Naive thymus-derived CD8-positive, alpha-beta T cell (primary cell): ENCODE measurements around the gene CDC16. TPM values are rescaled to one million over a fixed set of nuclear protein-coding genes. Genes with fewer than 3 reads are reported as not detected.

Experiments
- ATAC-seq, 2 donors: fragments of 150-1000 bp; cut with Tn5 transposase in 1 of 2; sonication (Bioruptor Pico), chemical (Tn5 transposase) in 1 of 2; 1 replicate in 1 of 2; 2 replicates in 1 of 2; pipeline ENCODE4 v1.10.0; 2021; ENCODE audit warnings: mild to moderate bottlenecking in 2 of 2, moderate library complexity in 2 of 2
- POLR2A ChIA-PET: fragments of 350-600 bp; sonication (Branson Sonifier 250); formaldehyde crosslinking; loops from one replicate; lab custom pipeline; 2021; ENCODE audit warnings: antibody characterized with exemption; lab: Charles Lee
- DNase-seq, 10 donors: peaks; one replicate each; pipeline versions ENCODE4 v3.0.0 to v3.0.0-alpha.2; 2020 to 2022
- H3K27ac Mint-ChIP-seq, 10 donors: one replicate each; pipeline ENCODE4 v1.8.0; 2020 to 2022; ENCODE audit warnings: mild to moderate bottlenecking in 10 of 10, mixed read lengths in 10 of 10, moderate library complexity in 4 of 10, inconsistent platforms in 1 of 10
- H3K27me3 Mint-ChIP-seq, 5 donors: one replicate each; pipeline ENCODE4 v1.8.0; 2021 to 2022; ENCODE audit warnings: mixed read lengths in 5 of 5
- H3K36me3 Mint-ChIP-seq, 3 donors: one replicate each; pipeline ENCODE4 v1.8.0; 2020 to 2022; ENCODE audit warnings: mixed read lengths in 3 of 3, mild to moderate bottlenecking in 2 of 3, inconsistent platforms in 1 of 3
- H3K4me1 Mint-ChIP-seq, 4 donors: one replicate each; pipeline ENCODE4 v1.8.0; 2021 to 2022; ENCODE audit warnings: mixed read lengths in 4 of 4
- H3K4me3 Mint-ChIP-seq, 10 donors: one replicate each; pipeline ENCODE4 v1.8.0; 2020 to 2022; ENCODE audit warnings: mild to moderate bottlenecking in 10 of 10, mixed read lengths in 10 of 10, moderate library complexity in 6 of 10, inconsistent platforms in 1 of 10
- H3K9me3 Mint-ChIP-seq, 9 donors: one replicate each; pipeline ENCODE4 v1.8.0; 2020 to 2022; ENCODE audit warnings: mixed read lengths in 9 of 9, mild to moderate bottlenecking in 3 of 9, inconsistent platforms in 1 of 9, moderate library complexity in 1 of 9
- polyA plus RNA-seq, 3 donors: library from polyadenylated mRNA; unstranded; fragments of 300-500 nt; fragmentation: Illumina TruSeq; gene quantifications; one replicate each; pipeline ENCODE4 v1.2.3, GENCODE V29; 2021
- total RNA-seq, 8 experiments: library from RNA in 2 of 8; stranded (reverse) in 2 of 8; gene quantifications; one replicate each; pipeline ENCODE4 v1.2.3 and lab custom pipeline; 2021 to 2026

The CDC16 gene
- total and polyA plus RNA-seq, 5 experiments from 2014 or later = 12.9 to 143 (median 19.6) TPM

- DNase-seq (no peak), ATAC-seq (no peak)
- Mint-ChIP-seq H3K9me3 (no peaks in the 10 kb centered on the region), H3K4me3 (no peak overlapping the region), H3K36me3 (no peaks in the 10 kb centered on the region), H3K27me3 (peaks cover 0 to 7% (median 4%) of the 10 kb centered on the region in 5 donors), H3K27ac (peak overlapping the region in 3 of 10 donors; percentile 18 to 53 (median 31)), H3K4me1 (peaks cover 15 to 38% (median 37%) of the 10 kb centered on the region in 4 donors)
- POLR2A ChIA-PET = interaction anchor here (0.8 to 4.1 kb wide), 6 partner anchors 9 to 213 kb away, joined by 3 to 25 read pairs (median 3); no protein-coding TSS in a partner anchor
Measured at GRCh38 chr13:114228176-114228575, 6.5 kb upstream of the CDC16 start.

- Mint-ChIP-seq H3K27me3 (peaks cover 0 to 7% (median 4%) of the 10 kb centered on the region in 5 donors), H3K36me3 (no peaks in the 10 kb centered on the region), H3K9me3 (no peaks in the 10 kb centered on the region), H3K4me1 (peaks cover 17 to 36% (median 31%) of the 10 kb centered on the region in 4 donors), H3K4me3 (no peak overlapping the region), H3K27ac (no peak overlapping the region)
- ATAC-seq = no peak
- no peak for DNase-seq
- POLR2A ChIA-PET = interaction anchor here (4.1 kb wide), 1 partner anchor 118 kb away, joined by 25 read pairs; no protein-coding TSS in a partner anchor
Measured at GRCh38 chr13:114229506-114229905, 5.2 kb upstream of the CDC16 start.

GRCh38 chr13:114230117-114230516 is 4.6 kb upstream of the CDC16 start:
- Mint-ChIP-seq H3K36me3 (no peaks in the 10 kb centered on the region), H3K4me1 (peaks cover 14 to 35% (median 27%) of the 10 kb centered on the region in 4 donors), H3K4me3 (no peak overlapping the region), H3K9me3 (no peaks in the 10 kb centered on the region), H3K27me3 (peaks cover 0 to 7% (median 4%) of the 10 kb centered on the region in 5 donors), H3K27ac (no peak overlapping the region)
- DNase-seq (no peak), ATAC-seq (no peak)
- POLR2A ChIA-PET = interaction anchor here (1.1 kb wide), 1 partner anchor 87 kb away, joined by 3 read pairs; no protein-coding TSS in a partner anchor

- POLR2A ChIA-PET = interaction anchor here (1.1 kb wide), 1 partner anchor 88 kb away, joined by 3 read pairs; no protein-coding TSS in a partner anchor
- no peaks in the 10 kb centered on the region for H3K9me3 Mint-ChIP-seq
Measured at GRCh38 chr13:114230575-114230974, 4.1 kb upstream of the CDC16 start.

GRCh38 chr13:114231886-114232285 is 2.8 kb upstream of the CDC16 start:
- peak overlapping the region in 1 of 10 donors; percentile 22 for H3K27ac Mint-ChIP-seq
- no peaks in the 10 kb centered on the region for H3K9me3 Mint-ChIP-seq
- POLR2A ChIA-PET = no interaction called here
- H3K4me3 Mint-ChIP-seq = no peak overlapping the region
- ATAC-seq (no peak), DNase-seq (no peak)
- H3K4me1 Mint-ChIP-seq = peaks cover 16 to 29% (median 26%) of the 10 kb centered on the region in 4 donors
- peaks cover 0 to 7% (median 4%) of the 10 kb centered on the region in 5 donors for H3K27me3 Mint-ChIP-seq
- peaks cover 0 to 4% (median 0%) of the 10 kb centered on the region in 3 donors for H3K36me3 Mint-ChIP-seq

More at GRCh38 chr13:114230575-114230974, 4.1 kb upstream of the CDC16 start:
- Mint-ChIP-seq H3K27me3 (peaks cover 0 to 7% (median 4%) of the 10 kb centered on the region in 5 donors), H3K4me1 (peaks cover 15 to 35% (median 30%) of the 10 kb centered on the region in 4 donors), H3K4me3 (no peak overlapping the region), H3K27ac (peak overlapping the region in 2 of 10 donors; percentile 11 to 22), H3K36me3 (no peaks in the 10 kb centered on the region)
- ATAC-seq (no peak), DNase-seq (no peak)

- H3K4me1 Mint-ChIP-seq = peaks cover 17 to 30% (median 25%) of the 10 kb centered on the region in 4 donors
- POLR2A ChIA-PET = interaction anchor here (1.3 to 3.3 kb wide), 2 partner anchors 47 to 90 kb away, joined by 3 to 12 read pairs; partner anchors contain the start of gene UPF3A
- H3K4me3 Mint-ChIP-seq = peak overlapping the region; percentile 81 to 92 (median 90)
- H3K27me3 Mint-ChIP-seq = peaks cover 0 to 7% (median 4%) of the 10 kb centered on the region in 5 donors
- DNase-seq (no peak), ATAC-seq (no peak)
- H3K36me3 Mint-ChIP-seq = peaks cover 8 to 23% (median 10%) of the 10 kb centered on the region in 3 donors
- peak overlapping the region; percentile 79 to 95 (median 89) for H3K27ac Mint-ChIP-seq
- H3K9me3 Mint-ChIP-seq = no peaks in the 10 kb centered on the region
Measured at GRCh38 chr13:114234266-114234644, 442 bp upstream of the CDC16 start.

- no peak for DNase-seq
Measured at GRCh38 chr13:114235697-114236096, 1.0 kb downstream of the CDC16 start.

GRCh38 chr13:114236227-114236626 is 1.5 kb downstream of the CDC16 start:
- no peaks in the 10 kb centered on the region for H3K9me3 Mint-ChIP-seq
- DNase-seq (no peak), ATAC-seq (no peak)
- H3K36me3 Mint-ChIP-seq = peaks cover 10 to 43% (median 12%) of the 10 kb centered on the region in 3 donors
- H3K4me1 Mint-ChIP-seq = peaks cover 14 to 33% (median 26%) of the 10 kb centered on the region in 4 donors
- POLR2A ChIA-PET = interaction anchor here (1.0 to 3.3 kb wide), 5 partner anchors 41 to 125 kb away, joined by 3 to 12 read pairs (median 5); partner anchors contain the start of gene UPF3A
- H3K27ac Mint-ChIP-seq = peak overlapping the region in 6 of 10 donors; percentile 12 to 92 (median 70)
- peaks cover 0 to 3% (median 0%) of the 10 kb centered on the region in 5 donors for H3K27me3 Mint-ChIP-seq
- H3K4me3 Mint-ChIP-seq = peak overlapping the region; percentile 81 to 92 (median 90)

More at GRCh38 chr13:114235697-114236096, 1.0 kb downstream of the CDC16 start:
- peaks cover 0 to 4% (median 0%) of the 10 kb centered on the region in 5 donors for H3K27me3 Mint-ChIP-seq
- POLR2A ChIA-PET = interaction anchor here (0.6 to 3.3 kb wide), 8 partner anchors 43 to 125 kb away, joined by 3 to 12 read pairs (median 4); partner anchors contain the start of gene UPF3A
- no peaks in the 10 kb centered on the region for H3K9me3 Mint-ChIP-seq
- peak overlapping the region in 9 of 10 donors; percentile 60 to 92 (median 85) for H3K27ac Mint-ChIP-seq
- ATAC-seq = no peak
- peaks cover 14 to 32% (median 26%) of the 10 kb centered on the region in 4 donors for H3K4me1 Mint-ChIP-seq
- H3K4me3 Mint-ChIP-seq = peak overlapping the region; percentile 81 to 92 (median 90)
- peaks cover 10 to 38% (median 11%) of the 10 kb centered on the region in 3 donors for H3K36me3 Mint-ChIP-seq

- POLR2A ChIA-PET = interaction anchor here (0.7 to 3.3 kb wide), 4 partner anchors 44 to 127 kb away, joined by 3 to 12 read pairs (median 4); partner anchors contain the start of gene UPF3A
- no peak for DNase-seq
- Mint-ChIP-seq H3K27me3 (no peaks in the 10 kb centered on the region), H3K36me3 (peaks cover 10 to 56% (median 24%) of the 10 kb centered on the region in 3 donors), H3K9me3 (no peaks in the 10 kb centered on the region), H3K4me1 (peaks cover 16 to 35% (median 26%) of the 10 kb centered on the region in 4 donors), H3K27ac (peak overlapping the region in 6 of 10 donors; percentile 2 to 72 (median 34)), H3K4me3 (peak overlapping the region in 7 of 10 donors; percentile 11 to 69 (median 33))
- ATAC-seq = no peak
Measured at GRCh38 chr13:114237415-114238112, 2.9 kb downstream of the CDC16 start.

GRCh38 chr13:114241918-114242317 is 7.2 kb downstream of the CDC16 start:
- ATAC-seq (no peak), DNase-seq (no peak)
- no peaks in the 10 kb centered on the region for H3K27me3 Mint-ChIP-seq
- H3K4me3 Mint-ChIP-seq = no peak overlapping the region
- peaks cover 10 to 19% (median 14%) of the 10 kb centered on the region in 4 donors for H3K4me1 Mint-ChIP-seq
- H3K27ac Mint-ChIP-seq = no peak overlapping the region
- POLR2A ChIA-PET = no interaction called here
- H3K9me3 Mint-ChIP-seq = no peaks in the 10 kb centered on the region
- H3K36me3 Mint-ChIP-seq = peaks cover 19 to 95% (median 46%) of the 10 kb centered on the region in 3 donors

- H3K36me3 Mint-ChIP-seq = peaks cover 14 to 98% (median 55%) of the 10 kb centered on the region in 3 donors
- H3K27ac Mint-ChIP-seq = no peak overlapping the region
- peaks cover 4 to 10% (median 9%) of the 10 kb centered on the region in 4 donors for H3K4me1 Mint-ChIP-seq
- H3K4me3 Mint-ChIP-seq = no peak overlapping the region
- no peaks in the 10 kb centered on the region for H3K27me3 Mint-ChIP-seq
- H3K9me3 Mint-ChIP-seq = no peaks in the 10 kb centered on the region
- no peak for DNase-seq
- no peak for ATAC-seq
- POLR2A ChIA-PET = no interaction called here
Measured at GRCh38 chr13:114243971-114244370, 9.3 kb downstream of the CDC16 start.

- no peak for ATAC-seq
Measured at GRCh38 chr13:114244637-114245036, 9.9 kb downstream of the CDC16 start.

More at GRCh38 chr13:114244637-114245036, 9.9 kb downstream of the CDC16 start:
- Mint-ChIP-seq H3K36me3 (peaks cover 10 to 97% (median 50%) of the 10 kb centered on the region in 3 donors), H3K27ac (peak overlapping the region in 1 of 10 donors; percentile 12), H3K27me3 (no peaks in the 10 kb centered on the region), H3K4me3 (no peak overlapping the region), H3K4me1 (peaks cover 4 to 9% (median 7%) of the 10 kb centered on the region in 4 donors), H3K9me3 (no peaks in the 10 kb centered on the region)
- no peak for DNase-seq
- POLR2A ChIA-PET = interaction anchor here (0.7 kb wide), 1 partner anchor 15 kb away, joined by 3 read pairs; no protein-coding TSS in a partner anchor
